Measurements from ENCODE around the gene EFCAB10.
"Not testable (repeated sequence)": the region's sequence is repeated elsewhere in the genome, so short reads cannot be mapped to it uniquely, and the experiment has no call there.

EFCAB10 gene

GRCh38 chr7:105530126-105530525, 51.2 kb downstream of the EFCAB10 start:
- FAIRE-seq: no peak

- FAIRE-seq: not testable (repeated sequence)
These were observed 53.6 kb downstream of the EFCAB10 start for GRCh38 chr7:105527737-105528136.

GRCh38 chr7:105524840-105525239, 56.5 kb downstream of the EFCAB10 start:
- FAIRE-seq: no peak

GRCh38 chr7:105524423-105524822, 56.9 kb downstream of the EFCAB10 start:
- FAIRE-seq: not testable (repeated sequence)

GRCh38 chr7:105521717-105522463, 59.4 kb downstream of the EFCAB10 start, which contains the start of gene PUS7:
Gene PUS7 (minus strand): TSS chr7:105522271. CDS start chr7:105508512, 13,759 bp downstream.
- FAIRE-seq: no peak

- no peak for FAIRE-seq
These were observed 60.1 kb downstream of the EFCAB10 start for GRCh38 chr7:105521027-105521716.

GRCh38 chr7:105520620-105521019, 60.7 kb downstream of the EFCAB10 start:
- not testable (repeated sequence) for FAIRE-seq

- FAIRE-seq: no peak
These were observed 61.9 kb downstream of the EFCAB10 start for GRCh38 chr7:105519353-105519752.

GRCh38 chr7:105515610-105516009, 65.7 kb downstream of the EFCAB10 start:
- FAIRE-seq: not testable (repeated sequence)

All from TTC549 (cell line).